GM12864 (cell line): ENCODE data around the gene EPB41.
"Not testable (repeated sequence)": the region's sequence is repeated elsewhere in the genome, so short reads cannot be mapped to it uniquely, and the experiment has no call there.

ENCODE experiments used
- DNase-seq: peaks from one replicate; pipeline ENCODE4 v3.0.0-alpha.2; 2011; ENCODE audit warnings: low read depth
- H3K4me3 ChIP-seq: 2 replicates; pipeline ENCODE4 v1.5.1; 2011; ENCODE audit warnings: mild to moderate bottlenecking, low read depth, low read length, control low read depth
- TF ChIP-seq, protein P1 (sequence below): IDR thresholded peaks from 2 replicates; pipeline ENCODE4 v1.5.1; 2011; ENCODE audit warnings: low read depth, mild to moderate bottlenecking, moderate library complexity, low read length, control low read depth, inconsistent platforms; ENCODE audit errors: missing control alignments

Gene EPB41

DNA sequence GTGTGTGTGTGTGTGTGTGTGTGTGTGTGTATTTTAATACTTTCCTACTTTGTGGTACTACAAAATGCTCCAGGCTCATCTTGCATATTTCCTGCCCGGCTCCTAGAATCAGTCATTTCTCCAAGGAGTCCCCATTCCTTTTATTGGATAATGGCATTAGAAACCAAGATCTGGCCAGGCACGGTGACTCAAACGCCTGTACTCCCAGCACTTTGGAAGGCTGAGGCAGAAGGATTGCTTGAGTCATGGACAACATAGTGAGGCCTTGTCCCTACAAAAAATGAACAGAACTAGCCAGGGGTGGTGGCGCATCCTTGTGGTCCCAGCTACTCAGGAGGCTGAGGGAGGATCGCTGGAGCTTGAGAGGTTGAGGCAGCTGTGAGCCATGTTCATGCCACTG lies 20.3 kb downstream of the EPB41 start:
- H3K4me3 ChIP-seq: no peak overlapping the region
- TF ChIP-seq, protein P1, sequence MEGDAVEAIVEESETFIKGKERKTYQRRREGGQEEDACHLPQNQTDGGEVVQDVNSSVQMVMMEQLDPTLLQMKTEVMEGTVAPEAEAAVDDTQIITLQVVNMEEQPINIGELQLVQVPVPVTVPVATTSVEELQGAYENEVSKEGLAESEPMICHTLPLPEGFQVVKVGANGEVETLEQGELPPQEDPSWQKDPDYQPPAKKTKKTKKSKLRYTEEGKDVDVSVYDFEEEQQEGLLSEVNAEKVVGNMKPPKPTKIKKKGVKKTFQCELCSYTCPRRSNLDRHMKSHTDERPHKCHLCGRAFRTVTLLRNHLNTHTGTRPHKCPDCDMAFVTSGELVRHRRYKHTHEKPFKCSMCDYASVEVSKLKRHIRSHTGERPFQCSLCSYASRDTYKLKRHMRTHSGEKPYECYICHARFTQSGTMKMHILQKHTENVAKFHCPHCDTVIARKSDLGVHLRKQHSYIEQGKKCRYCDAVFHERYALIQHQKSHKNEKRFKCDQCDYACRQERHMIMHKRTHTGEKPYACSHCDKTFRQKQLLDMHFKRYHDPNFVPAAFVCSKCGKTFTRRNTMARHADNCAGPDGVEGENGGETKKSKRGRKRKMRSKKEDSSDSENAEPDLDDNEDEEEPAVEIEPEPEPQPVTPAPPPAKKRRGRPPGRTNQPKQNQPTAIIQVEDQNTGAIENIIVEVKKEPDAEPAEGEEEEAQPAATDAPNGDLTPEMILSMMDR: no peak
- DNase-seq: no peak

DNA sequence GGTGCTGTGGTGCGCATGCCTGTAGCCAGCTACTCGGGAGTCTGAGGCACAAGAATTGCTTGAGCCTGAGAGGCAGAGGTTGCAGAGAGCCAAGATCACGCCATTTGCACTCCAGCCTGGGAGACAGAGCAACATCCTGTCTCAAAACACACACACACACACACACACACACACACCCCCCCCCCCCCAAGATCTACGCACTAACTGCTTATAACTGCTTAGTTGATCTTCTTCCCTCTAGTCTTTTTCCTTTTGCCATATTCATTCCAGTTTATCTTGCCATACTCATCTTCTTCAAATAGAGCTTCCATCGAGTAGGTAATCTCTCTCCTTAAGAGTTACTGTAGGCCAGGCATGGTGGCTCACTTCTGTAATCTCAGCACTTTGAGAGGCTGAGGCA lies 20.9 kb downstream of the EPB41 start:
- DNase-seq: no peak
- TF ChIP-seq, protein P1: no peak

DNA sequence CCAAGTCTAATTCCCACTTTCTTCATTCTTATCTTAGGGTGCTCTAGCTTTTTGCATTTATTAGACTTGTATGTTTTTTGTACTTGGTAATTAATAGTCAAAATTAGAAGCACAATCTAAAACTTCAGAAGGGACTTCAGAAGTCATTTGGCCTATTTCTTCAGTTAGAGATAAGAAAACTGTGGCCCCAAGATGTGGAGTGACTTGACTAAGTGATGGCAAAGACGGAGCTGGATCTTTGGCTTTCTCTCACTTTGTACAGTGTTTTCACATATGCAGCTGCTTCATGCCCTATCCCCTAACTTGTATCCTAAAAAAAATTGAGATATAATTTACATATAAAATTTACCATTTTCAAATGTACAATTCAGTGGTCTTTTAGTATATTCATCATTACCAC lies 21.7 kb downstream of the EPB41 start:
- TF ChIP-seq, protein P1: no peak
- H3K4me3 ChIP-seq: no peak overlapping the region
- DNase-seq: no peak

More for the DNA sequence above, 20.9 kb downstream of the EPB41 start:
- no peak overlapping the region for H3K4me3 ChIP-seq

DNA sequence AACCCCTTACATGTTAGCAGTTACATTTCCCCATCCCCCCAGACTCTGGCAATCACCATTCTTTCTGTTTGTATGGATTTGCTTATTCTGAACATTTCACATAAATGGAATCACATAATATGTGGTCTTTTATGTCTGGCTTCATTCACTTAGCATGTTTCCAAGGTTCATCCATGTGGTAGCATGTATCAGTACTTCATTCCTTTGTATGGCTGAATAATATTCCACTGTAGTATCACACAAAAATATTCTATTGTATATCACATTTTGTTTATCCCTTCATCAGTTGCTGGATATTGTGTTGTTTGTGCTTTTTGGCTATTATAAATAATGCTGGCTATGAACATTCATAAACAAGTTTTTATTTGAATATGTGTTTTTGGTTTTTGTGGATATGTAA lies 22.2 kb downstream of the EPB41 start:
- TF ChIP-seq, protein P1: no peak

DNA sequence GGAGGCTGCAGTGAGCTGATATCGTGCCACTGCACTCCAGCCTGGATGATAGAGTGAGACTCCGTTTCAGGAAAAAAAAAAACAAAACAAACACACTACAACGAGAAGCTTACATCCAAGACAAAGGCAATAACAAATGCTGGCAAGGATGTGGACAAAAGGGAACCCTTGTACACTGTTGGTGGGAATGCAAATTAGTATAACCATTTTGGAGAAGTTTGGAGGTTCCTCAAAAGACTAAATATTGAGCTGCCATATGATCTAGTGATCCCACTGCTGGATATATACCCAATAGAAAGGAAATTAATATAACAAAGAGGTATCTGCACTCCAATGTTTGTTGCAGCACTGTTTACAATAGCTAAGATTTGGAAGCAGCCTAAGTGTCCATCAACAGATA lies 29.2 kb downstream of the EPB41 start:
- H3K4me3 ChIP-seq, DNase-seq: not testable (repeated sequence)

More for the DNA sequence above, 22.2 kb downstream of the EPB41 start:
- H3K4me3 ChIP-seq: no peak overlapping the region
- DNase-seq: no peak

DNA sequence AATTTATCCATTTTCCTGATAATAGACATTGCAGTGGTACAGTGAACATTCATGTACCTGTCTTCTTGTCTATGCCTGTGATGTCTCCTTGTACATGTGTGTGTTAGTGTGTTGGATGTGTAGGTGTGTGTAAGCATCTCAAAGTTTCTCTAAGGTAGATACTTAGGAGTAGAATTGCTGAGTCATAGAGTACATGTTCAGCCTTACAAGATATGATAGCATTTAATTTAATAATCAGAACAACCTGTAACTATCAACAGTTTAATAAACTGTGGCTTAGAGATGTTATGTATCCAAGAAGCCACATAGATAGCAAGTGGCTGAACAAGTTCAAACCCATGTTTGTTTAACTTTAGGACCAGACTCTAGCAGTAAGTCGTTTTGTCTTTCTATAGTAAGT lies 35.6 kb downstream of the EPB41 start:
- TF ChIP-seq, protein P1: no peak

DNA sequence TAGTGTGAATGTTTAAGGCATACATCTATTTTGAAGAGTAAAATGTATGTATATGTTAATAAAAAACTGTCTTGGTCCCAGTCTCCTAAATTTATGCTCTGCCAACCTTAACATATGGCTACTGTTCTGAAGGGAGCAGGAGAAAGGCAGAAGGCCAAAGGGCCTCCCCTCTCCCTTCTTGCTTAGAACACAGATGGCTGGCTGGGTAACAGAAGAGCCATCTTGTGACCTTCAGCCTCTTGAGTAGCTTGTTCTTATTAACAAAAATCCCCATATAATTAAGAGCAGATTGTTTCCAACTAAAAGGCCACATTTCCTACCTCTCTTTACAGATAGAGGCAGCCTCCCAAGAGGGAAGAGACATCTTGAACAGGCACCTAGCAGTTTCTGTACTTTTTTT lies 36.1 kb downstream of the EPB41 start:
- TF ChIP-seq, protein P1: no peak

More for the DNA sequence above, 35.6 kb downstream of the EPB41 start:
- H3K4me3 ChIP-seq: no peak overlapping the region
- no peak for DNase-seq

More for the DNA sequence above, 36.1 kb downstream of the EPB41 start:
- no peak for DNase-seq
- no peak overlapping the region for H3K4me3 ChIP-seq
